GM18505 (cell line): Measurements from ENCODE around the gene ABCG1.

Experiments
- ATAC-seq: cut with Tn5 transposase; IDR thresholded peaks from one replicate; pipeline ENCODE4 v1.9.1; 2021; ENCODE audit not compliant: unreplicated experiment
- POLR2A ChIP-seq: IDR thresholded peaks from 4 replicates; pipeline ENCODE4 v1.6.1; 2011; ENCODE audit warnings: borderline replicate concordance; ENCODE audit not compliant: insufficient read depth, insufficient read length; ENCODE audit errors: extremely low read depth

Gene ABCG1

DNA sequence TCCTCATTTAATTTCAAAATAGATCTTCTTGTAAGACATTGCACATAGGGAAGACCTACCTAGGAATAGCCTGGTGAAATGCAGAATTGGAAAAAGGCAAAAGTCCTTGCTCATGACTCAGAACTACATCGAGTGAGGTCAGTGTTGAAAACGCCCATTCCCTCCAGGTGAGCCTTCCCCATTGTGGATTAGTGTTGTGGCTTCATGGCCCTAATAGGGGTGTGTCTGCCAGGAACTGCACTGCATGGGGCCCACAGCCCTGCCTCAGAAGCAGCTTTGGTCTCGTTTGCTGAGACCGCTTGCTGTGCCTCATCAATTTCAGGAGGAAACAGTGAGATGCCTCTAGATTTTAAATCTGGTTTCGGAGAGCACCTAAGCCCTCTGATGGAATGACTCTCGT is 79.3 kb downstream of the ABCG1 start:
- no peak for ATAC-seq
- no peak for TF ChIP-seq POLR2A

DNA sequence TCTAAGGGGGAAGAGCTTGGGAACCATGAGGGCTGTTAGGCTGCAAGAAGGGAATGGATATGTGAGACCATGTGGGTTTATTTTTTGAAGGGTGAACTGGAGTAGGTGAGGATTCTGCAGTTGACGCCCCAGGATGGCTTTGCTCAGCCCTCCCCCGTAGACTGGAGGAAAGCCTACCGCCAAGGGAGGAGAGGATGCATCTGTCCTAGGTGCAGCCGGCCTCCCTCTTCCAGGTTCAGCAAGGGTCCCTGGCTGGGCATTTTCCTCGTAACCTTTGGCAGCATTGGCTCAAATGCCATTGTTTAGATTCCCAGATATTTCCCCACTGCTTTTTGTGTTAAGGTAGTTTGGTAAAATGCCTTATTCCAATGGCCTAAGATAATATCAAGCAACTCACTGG is 79.7 kb downstream of the ABCG1 start:
- no peak for ATAC-seq
- TF ChIP-seq POLR2A = no peak

DNA sequence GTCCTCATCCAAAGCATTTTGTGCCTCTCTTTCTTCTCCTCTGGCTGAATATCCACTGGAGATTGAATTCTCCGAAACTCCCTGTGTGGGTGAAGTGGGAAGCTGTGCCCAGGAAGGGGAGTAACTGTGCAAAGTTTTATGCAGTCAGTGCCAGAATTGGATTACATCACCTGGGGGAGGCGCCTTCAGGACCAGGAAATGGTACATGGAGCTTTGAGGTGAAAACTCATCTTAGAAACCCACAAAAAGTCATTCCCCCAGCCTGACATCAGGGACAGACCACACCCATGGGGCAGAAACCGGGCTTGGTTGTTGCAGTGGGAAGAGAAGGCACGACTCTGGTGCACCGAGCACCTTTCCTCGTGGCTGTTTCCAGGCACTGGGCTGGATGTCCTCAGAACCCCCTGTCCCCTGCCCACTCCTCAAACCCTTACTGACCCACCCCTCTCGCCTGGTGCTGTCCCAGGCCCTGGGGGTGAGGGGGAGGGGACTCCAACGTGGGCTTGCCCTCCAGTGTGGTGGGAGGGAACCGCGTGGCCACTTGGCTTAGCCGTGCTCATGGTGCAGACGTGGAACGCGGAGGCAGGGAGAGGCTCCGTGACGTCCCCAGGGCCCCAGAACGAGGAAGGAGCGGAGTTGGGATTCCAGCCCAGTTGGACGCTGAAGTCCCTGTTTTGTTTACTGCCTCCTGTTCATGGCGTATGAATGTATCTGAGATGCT is 80.5 kb downstream of the ABCG1 start:
- no peak for TF ChIP-seq POLR2A
- ATAC-seq = no peak

DNA sequence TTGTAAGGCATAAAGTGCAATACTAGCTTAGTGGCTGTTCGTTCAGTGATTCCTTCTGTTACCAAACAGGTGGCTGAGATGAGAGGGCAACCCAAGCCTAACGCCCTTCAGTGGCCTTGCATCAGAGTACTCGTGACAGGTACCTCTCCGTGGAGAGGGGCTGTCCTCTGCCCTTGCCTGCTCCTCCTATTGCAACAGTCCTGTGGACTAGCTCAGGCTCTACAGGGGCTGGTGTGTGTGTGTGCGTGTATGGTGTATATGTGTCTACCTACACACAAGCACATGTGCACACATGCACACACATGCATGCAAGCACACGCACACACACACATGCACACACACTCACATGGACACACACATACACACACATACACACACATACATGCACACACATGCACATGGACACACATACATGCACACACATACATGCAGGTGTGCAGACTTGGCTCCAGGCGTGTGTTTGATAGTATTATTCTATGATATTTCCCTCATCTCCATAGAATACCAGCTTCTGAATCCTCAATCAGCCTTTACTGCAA is 81.2 kb downstream of the ABCG1 start:
- no peak for ATAC-seq
- TF ChIP-seq POLR2A = no peak

DNA sequence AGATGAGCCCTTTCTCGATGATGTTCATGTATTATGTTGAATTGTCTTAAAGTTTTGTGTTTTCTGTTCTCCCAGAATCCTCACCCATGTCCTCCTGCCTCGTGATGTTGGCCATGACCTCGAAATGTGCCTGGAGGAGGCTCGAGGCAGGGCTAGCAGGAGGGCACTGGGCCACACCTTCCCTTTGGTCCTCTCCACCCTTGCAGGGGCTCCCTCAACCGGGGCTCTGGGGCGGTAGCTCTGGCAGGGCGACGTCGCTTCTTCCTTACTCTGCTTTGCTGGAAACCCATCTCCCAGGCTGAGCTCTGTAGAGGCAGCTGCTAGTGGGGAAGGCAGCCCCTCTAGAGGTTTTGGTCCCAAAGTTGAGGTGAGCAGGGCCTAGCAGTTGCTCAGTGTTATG is 82.0 kb downstream of the ABCG1 start:
- no peak for TF ChIP-seq POLR2A
- no peak for ATAC-seq

DNA sequence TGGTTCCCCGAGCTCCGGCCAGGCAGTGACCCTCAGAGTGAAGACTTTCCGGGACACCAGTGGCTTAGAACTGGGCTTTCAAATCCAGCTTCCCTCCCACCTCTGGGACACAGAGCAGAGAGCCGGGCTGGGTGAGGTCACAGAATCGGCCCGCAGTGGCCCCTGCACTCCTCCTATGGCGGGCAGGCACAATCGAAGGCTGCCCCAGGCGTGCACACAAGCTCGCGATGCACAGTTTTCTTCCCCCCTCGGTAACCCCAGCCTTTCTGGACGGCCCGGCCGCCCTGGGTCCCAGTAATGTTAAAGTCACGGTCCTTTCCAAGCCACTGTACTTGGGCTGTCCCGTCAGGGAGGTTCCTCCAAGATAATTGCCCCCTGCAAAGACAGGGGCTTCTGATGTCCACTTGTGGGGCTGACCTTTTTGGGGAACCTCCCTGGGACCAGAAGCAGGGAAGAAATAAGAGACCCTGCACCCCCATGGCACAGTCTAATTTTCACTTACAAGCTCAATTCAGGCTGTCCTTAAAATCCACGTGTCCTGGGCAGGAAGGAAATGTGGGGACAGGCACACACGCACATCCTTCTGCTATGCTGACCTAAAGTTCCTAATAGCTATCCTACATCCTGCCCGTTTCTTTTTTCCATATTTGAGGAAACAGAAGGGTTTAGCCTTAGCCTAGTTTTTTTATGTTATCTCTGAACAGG is 82.6 kb downstream of the ABCG1 start:
- ATAC-seq = no peak
- TF ChIP-seq POLR2A = no peak

DNA sequence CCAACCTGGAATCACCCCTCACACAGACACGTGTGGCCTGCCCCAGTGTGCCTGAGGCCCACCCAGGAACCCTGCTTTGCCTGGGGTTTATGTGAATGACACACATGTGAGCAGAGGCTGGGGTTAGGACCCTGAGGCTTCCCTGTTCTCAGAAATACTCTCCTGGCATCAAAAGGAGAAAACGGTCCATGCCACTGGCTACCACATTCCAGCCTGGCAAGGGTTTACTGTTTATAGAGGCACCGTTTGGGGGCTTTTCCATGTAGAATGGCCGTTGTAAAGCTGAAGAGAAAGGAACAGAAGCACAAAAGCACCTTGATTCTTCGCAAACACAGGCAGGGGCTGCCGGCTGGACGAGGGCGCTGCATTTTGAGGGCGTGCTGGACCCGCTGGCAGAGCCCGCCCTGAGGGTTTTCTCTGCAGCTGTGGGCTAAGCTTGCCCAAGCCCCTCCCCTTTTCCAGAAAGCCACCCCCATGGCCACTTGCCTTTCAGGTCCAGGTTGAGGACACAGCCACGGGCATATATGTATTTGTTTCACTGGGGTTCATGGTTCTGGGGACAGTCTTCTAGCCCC is 83.2 kb downstream of the ABCG1 start:
- no peak for ATAC-seq
- no peak for TF ChIP-seq POLR2A

DNA sequence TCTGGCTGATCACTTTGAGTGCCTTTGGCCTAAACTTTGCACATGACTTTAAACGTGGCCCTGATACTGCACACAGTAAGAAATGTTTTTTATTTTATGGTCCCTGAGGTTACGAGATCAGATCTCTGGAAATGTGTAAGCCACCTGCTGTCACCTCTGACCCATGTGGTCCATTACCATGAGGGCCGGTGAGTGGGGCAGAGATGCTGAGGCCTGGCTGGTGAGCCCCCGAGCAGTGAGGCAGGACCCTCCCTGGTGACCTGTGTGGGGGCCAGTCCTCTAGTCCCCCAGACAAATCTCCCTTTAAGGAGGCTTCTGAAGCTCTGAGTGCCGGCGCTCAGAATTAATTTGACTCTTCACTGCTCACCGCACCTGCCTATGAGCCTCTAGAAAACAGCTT is 83.9 kb downstream of the ABCG1 start:
- TF ChIP-seq POLR2A = no peak
- no peak for ATAC-seq

DNA sequence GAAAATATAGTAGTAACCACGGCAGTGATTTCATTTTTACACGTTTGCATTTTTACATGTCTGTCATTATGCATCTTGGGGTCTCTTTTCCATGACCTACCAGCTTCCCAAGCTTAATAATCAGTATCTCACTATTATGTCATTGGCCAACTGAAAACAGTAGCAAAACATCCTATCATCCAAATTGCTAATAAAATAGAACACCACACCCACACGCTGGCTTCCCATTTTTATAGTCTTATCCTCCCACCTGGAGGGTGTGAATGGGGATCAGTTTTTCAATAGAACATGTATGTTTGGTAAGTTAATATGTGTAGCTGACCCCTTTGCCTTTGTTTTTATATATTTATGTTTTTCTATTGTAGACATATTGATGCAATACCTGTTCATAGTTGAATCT is 84.5 kb downstream of the ABCG1 start:
- no peak for ATAC-seq
- TF ChIP-seq POLR2A = no peak

DNA sequence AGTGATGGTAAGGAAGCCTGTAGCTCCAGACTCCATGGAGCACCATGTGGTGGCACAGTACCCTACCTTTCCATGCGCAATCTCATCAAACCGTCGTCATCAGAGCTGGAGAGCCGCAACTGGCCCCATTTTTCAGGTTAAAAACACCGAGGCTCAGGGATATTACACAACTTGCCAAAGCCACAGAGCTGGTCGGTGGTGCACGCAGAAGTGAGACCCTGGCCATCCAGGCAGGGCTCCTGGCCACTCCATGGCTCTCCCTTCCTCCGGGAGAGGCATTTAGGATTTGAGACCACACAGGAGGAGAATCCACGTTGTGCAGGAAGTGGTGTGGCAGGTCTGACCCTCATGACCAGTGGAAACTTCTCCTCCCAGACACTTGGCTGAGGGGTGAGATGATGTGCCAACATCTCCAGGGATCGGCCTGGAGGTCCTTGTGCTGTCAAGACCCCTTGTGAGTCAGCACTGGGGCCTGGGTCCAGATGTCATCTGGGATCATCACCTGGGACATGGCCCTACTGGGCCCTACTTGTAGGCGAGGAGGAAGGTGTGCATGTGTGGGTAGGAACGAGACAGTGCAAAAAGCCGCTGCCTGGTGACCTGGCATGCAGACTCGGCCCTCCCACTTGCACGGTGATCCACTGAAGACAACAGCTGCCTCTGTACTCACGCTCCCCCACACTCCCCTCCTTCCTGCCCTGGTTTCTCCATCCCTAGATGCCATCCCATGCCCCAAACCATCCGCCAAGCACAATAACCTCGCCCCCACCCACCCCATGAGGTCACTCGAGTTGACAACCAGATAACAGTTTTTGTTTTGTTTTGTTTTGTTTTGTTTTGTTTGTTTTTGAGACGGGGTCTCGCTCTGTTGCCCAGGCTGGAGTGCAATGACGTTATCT is 85.9 kb downstream of the ABCG1 start:
- TF ChIP-seq POLR2A = no peak
- ATAC-seq = no peak

DNA sequence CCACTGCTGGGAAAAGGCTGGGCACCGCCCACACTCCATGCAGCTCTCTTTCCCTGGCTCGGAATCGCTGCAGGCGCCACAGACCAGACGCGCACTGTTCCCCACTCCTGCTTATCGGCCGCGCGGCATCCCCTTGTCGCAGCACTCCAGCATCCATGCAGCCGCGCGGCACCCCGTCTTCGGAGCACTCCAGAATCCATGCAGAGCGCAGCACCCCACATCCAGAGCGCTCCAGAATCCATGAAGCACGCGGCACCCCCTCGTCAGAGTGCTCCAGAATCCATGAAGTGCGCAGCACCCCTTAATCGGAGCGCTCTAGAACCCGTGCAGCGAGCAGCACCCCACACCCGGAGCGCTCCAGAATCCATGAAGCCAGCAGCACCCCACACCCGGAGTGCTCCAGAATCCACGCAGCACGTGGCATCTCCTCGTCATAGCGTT is 86.8 kb downstream of the ABCG1 start:
- no peak for TF ChIP-seq POLR2A
- ATAC-seq = no peak

DNA sequence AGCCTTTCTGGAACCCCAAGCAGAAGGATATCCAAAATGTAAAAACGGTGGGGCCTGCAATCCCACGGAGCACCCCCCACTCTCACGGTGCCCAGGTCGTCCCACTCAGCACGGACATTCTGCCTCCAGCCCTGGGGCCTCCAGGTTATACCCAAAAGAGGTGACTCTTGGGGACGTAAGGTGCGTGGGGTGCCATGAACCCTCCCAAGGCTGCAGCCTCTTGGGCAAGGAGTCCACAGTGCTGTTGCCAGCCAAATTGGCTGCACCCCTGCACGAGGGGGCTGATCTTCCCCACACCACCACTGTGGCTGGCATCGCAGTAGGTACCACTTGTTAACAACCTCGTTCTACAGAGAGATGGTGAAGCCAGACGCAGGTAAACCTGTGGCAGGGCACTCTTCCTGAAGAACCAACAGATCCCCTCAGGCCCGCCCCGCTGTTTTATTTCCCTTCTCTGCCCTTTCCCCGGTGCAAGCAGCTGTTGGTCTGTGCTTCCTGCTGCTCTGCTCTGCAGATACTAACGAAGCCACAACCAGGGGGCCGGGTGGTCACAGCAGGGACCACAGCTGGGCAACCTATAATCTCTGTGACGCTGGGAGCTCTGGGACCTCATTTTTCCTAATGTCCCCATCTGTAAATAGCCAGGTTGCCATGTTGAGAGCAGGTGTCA is 87.6 kb downstream of the ABCG1 start:
- no peak for ATAC-seq
- TF ChIP-seq POLR2A = no peak
